MV-4-11 (cell line): ENCODE measurements around the gene OR1A1.
A peak's percentile ranks its signal among the peaks of the same experiment; 100 is the strongest.
"Not testable (repeated sequence)": the region's sequence is repeated elsewhere in the genome, so short reads cannot be mapped to it uniquely, and the experiment has no call there.

Experiments used
- DNase-seq: peaks from one replicate; lab custom pipeline; 2025; lab: John Stamatoyannopoulos, UW

The OR1A1 gene, protein sequence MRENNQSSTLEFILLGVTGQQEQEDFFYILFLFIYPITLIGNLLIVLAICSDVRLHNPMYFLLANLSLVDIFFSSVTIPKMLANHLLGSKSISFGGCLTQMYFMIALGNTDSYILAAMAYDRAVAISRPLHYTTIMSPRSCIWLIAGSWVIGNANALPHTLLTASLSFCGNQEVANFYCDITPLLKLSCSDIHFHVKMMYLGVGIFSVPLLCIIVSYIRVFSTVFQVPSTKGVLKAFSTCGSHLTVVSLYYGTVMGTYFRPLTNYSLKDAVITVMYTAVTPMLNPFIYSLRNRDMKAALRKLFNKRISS

GRCh38 chr17:3207367-3207766 lies at the start of gene OR1A1:
Gene OR1A1, plus strand, starts transcription at chr17:3207667. Its CDS starts 7,954 bp downstream, at chr17:3215621.
- no peak for DNase-seq

DNA sequence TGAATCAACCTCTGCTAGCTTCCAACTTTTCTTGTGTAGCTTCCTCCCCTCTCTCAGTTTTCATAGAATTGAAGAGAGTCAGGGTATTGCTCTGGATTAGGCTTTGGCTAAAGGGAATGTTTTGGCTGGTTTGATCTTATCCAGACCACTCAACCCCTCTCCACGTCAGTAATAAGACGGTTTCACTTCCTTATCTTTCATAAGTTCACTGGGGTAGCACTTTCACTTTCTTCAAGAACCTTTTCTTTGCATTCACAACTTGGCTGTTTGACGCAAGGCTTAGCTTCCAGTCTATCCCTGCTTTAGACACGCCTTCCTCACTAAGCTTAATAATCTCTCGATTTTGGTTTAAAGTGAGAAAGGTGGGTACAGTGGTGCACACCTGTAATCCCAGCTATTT lies 39.9 kb upstream of the OR1A1 start:
- DNase-seq, result peak; percentile 95

- DNase-seq, result no peak
Measured at GRCh38 chr17:3189961-3190360, 17.5 kb upstream of the OR1A1 start.

- no peak for DNase-seq
Measured at GRCh38 chr17:3197219-3197618, 10.2 kb upstream of the OR1A1 start, which contains the start of gene OR1A2. Gene OR1A2, plus strand, starts transcription at chr17:3197519. Its CDS starts 0 bp downstream, at chr17:3197519.

DNA sequence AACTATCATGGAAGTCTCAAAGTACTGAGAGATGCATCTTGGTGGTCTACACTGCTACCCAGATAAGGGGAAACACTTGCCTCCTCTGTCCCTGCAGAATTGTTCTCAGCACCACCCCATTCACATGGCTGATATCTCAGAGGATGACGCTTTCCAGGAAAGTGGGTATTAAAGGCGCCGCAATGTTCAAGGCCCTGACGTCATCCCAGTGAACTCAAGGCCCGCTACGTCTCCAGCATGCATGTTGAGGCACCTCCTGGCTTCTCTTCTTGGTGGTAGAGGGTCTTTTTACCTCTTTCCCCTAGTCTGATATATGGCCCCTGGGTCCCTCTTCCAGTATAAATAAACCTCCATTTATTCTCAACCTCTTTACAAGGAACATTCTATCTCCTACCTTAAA lies 1.0 kb downstream of the OR1A1 start:
- no peak for DNase-seq

DNA sequence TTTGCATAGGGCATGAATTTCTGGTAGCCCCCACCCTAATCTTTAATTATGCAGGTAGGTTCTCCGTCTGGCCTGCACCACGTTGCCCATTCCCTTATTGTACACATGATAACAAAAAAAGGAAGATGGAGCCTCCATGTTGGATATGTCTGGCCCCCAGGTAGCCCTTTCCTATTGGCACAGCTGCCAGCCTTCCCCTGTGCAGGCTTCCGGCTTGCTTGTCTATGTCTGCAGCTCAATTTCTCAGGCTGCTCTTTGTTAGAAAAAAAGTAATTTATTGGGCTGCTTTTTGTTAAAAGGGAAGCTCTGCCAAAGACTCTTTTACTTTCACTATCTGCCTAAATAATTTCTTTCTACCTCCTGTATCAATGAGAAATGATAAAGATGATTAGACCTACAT lies 5.5 kb downstream of the OR1A1 start:
- no peak for DNase-seq

GRCh38 chr17:3213587-3213986 lies 6.1 kb downstream of the OR1A1 start:
- DNase-seq, result no peak

GRCh38 chr17:3219978-3220377 lies 12.5 kb downstream of the OR1A1 start:
- DNase-seq, result not testable (repeated sequence)

DNA sequence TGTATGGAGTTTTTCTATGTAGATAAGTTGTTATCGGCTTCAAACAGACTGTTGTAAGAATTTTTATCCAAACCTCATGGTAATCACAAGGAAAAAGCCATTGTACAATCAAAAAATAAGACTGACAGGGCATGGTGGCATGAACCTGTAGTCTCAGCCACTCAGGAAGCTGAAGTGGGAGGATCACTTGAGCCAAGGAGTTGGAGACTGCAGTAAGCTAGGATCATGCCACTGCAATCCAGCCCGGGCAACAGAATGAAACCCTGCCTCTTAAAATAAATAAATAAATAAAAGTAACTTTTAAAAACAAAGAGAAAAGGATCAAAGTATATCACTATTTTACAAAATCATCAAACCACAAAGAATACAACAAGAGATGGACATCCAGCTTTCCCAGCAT lies 14.4 kb downstream of the OR1A1 start:
- no peak for DNase-seq

DNA sequence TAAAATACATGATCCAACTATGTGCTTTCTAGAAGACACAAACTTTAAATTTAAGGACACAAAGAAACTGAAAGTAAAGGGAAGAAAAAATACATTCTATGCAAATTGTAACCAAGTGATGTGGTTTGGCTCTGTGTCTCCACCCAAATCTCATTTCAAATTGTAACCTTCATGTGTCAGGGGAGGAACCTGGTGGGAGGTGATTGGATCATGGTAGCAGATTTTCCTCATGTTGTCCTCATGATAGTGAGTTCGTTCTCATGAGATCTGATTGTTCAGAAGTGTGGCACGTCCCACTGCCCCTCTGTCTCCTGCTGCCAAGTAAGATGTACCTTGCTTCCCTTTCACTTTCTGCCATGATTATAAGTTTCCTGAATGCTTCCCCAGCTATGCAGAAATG lies 15.0 kb downstream of the OR1A1 start:
- DNase-seq, result no peak

- not testable (repeated sequence) for DNase-seq
Measured at GRCh38 chr17:3224721-3225352, 17.4 kb downstream of the OR1A1 start.

DNA sequence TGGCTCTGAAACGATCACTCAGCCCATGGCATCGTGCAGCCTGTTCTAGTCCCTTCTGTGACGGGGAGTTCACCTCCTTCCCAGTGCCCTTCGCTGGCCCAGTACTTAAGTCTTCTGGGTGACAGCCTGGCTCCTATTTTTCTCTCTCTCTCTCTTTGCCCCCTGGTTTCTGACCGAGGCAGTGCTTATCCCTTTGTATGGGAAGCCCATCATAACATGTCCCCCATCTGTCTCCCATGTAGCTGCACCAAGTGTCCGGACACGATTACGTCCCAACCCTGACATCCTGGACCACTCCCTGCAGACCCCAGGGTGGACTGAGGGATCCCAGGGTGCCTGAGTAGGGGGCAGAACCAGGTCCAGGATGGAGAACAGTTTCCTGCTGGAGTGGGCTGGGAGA lies 24.8 kb downstream of the OR1A1 start:
- not testable (repeated sequence) for DNase-seq

DNA sequence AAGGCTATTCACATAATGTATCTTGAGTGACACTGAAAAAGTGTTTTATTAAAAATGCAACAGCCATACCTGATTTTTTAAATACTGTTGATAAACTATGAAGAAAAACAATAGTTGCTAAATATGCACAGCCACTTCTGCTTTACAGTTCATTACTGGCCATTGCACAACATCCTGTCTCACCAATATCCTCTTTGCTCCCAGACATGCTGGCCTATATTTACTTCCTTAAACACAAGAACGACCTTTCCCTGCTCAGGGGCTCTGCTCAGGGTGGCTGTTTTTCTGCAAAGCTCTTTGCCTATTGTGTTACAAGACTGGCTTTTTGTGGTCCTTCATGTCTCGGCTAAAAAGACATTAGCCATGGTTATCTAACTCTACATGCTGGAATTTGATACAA lies 31.2 kb downstream of the OR1A1 start:
- peak; percentile 87 for DNase-seq

DNA sequence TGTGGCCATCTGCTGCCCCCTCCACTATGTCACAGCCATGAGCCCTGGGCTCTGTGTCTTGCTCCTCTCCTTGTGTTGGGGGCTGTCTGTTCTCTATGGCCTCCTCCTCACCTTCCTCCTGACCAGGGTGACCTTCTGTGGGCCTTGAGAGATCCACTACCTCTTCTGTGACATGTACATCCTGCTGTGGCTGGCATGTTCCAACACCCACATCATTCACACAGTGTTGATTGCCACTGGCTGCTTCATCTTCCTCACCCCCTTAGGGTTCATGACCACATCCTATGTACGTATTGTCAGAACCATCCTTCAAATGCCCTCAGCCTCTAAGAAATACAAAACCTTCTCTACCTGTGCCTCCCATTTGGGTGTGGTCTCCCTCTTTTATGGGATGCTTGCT lies 33.6 kb downstream of the OR1A1 start:
- DNase-seq, result not testable (repeated sequence)

GRCh38 chr17:3244841-3245240 lies 37.4 kb downstream of the OR1A1 start:
- peak; percentile 16 for DNase-seq

GRCh38 chr17:3249013-3249412 lies 41.5 kb downstream of the OR1A1 start:
- DNase-seq, result not testable (repeated sequence)

DNA sequence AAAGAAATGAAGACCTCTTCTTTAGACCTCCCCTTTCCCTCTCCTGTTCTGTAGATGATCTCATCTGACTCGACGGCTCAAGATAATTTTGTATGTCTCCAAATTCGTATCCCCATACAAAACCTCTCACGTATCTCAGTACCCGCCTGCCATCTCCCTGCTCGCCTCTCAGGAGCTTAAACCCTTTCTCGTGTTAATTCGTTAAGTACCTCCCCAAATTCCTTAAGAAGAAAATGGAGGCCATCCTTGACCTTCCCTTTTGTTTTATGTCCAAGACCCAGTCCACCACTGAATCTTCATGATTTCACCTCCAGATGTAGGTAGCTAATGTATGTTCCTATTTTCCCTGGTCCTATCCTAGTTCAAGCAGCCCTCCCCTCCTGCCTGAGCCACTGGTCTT lies 49.1 kb downstream of the OR1A1 start:
- DNase-seq, result no peak

- DNase-seq, result no peak
Measured at GRCh38 chr17:3260163-3260562, 52.7 kb downstream of the OR1A1 start.

DNA sequence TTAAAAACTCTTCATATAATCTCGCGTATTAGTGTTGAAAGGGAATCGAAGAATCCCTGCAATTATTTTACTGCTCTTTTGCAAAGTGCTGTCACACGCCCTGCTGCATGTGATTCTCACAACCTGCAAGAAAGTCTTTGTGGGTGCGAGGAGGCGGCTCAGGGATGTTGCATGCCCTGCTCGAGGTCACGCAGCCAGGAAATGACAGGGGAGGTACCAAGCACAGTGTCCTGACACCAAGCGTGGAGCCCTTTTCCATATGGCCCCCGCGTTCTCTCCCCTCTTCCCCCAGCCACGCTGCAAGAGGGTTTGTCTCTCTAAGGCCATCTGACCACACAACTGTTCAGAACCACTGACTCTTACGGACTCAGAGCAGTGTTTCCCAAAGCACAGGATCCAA lies 53.1 kb downstream of the OR1A1 start:
- DNase-seq, result no peak
